ENCODE measurements around the gene C1QL4.

GRCh38 chr12:49323524-49324097, 13.4 kb downstream of the C1QL4 start:
- TF ChIP-seq EZH2 (IDR thresholded peaks at IDR 0.05; ENCODE audit: borderline replicate concordance, low read depth, low read length, severe bottlenecking) (no peak), CTCF (IDR thresholded peaks at IDR 0.05; ENCODE audit: borderline replicate concordance, extremely low read depth, low read length, poor library complexity, severe bottlenecking) (no peak)
